SK-N-MC (cell line): Measurements from ENCODE around the gene MAP2.

ENCODE experiments used
- EZH2 ChIP-seq: fragments of 200-600 bp; sonication (generic); IDR thresholded peaks from one replicate; pipeline ENCODE4 v1.6.1; 2017; ENCODE audit warnings: antibody characterized with exemption
- POLR2AphosphoS5 ChIP-seq: IDR thresholded peaks from 2 replicates; pipeline ENCODE4 v1.6.1; 2012; ENCODE audit warnings: mild to moderate bottlenecking, low read depth, low read length, borderline replicate concordance

DNA sequence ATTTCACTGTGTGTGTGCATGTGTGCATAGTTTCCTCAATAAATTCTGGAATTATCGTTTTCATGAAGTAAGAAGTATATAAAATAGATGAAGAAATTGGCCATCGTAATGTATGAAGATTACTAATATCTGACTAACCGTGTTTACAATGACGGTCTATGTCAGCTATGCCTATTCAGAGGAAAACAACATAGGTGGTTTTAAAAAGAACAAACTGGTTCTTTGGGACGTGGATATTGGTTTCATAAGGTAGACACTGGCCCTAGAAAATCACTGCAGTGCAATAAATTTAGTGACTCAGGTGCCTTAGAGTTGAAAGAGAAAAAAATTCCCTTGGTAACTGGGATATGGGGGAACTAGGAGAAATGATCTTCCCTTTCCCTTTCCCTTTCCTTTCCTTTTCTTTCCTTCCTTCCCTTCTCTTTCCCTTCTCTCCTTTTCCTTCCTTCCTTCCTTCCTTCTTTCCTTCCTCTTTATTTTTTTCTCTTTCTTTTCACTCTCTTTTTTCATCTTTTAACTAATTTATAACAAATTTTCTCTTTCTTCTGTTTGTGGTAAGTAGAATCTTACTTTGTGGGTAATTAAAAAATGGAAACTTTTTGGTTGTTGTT, 36.4 kb downstream of the MAP2 start:
- TF ChIP-seq EZH2 (no peak), POLR2AphosphoS5 (no peak)
